CD14-positive monocyte (primary cell): ENCODE data around the gene HOXA7. TPM values are rescaled to one million over a fixed set of nuclear protein-coding genes. Genes with fewer than 3 reads are reported as not detected.

Experiments used
- DNase-seq, 3 donors: peaks; one replicate each; pipeline ENCODE4 v3.0.0-alpha.2; 2011 to 2022
- H2AFZ ChIP-seq: 2 replicates; pipeline ENCODE4 v1.6.0; 2012; ENCODE audit warnings: mild to moderate bottlenecking, low read depth, low read length, inconsistent platforms; ENCODE audit not compliant: insufficient read depth, poor library complexity, severe bottlenecking
- H3K27ac ChIP-seq, 2 donors: 1 replicate in 1 of 2; 2 replicates in 1 of 2; pipeline ENCODE4 v1.5.1; 2012 to 2013; ENCODE audit warnings: low read length in 2 of 2, control low read depth in 1 of 2, inconsistent platforms in 1 of 2, low read depth in 1 of 2, mild to moderate bottlenecking in 1 of 2
- H3K27me3 ChIP-seq, 2 donors: one replicate each; pipeline versions ENCODE4 v1.6.0 to v1.6.1; 2011 to 2013; ENCODE audit warnings: low read length in 2 of 2; ENCODE audit not compliant: control insufficient read depth in 2 of 2, insufficient read depth in 2 of 2
- H3K36me3 ChIP-seq, 2 donors: replicated peaks in 1 of 2; 1 replicate in 1 of 2; 2 replicates in 1 of 2; pipeline versions ENCODE4 v1.5.1 to v1.6.1; 2012 to 2013; ENCODE audit warnings: low read length in 2 of 2, control low read depth in 1 of 2, inconsistent platforms in 1 of 2, mild to moderate bottlenecking in 1 of 2; ENCODE audit not compliant: insufficient read depth in 2 of 2, control insufficient read depth in 1 of 2
- H3K4me1 ChIP-seq, 2 donors: 1 replicate in 1 of 2; 2 replicates in 1 of 2; pipeline versions ENCODE4 v1.5.1 to v1.6.1; 2012 to 2013; ENCODE audit warnings: low read length in 2 of 2, control low read depth in 1 of 2, inconsistent platforms in 1 of 2, mild to moderate bottlenecking in 1 of 2, moderate library complexity in 1 of 2; ENCODE audit not compliant: insufficient read depth in 2 of 2, control insufficient read depth in 1 of 2
- H3K4me2 ChIP-seq: replicated peaks from 2 replicates; pipeline ENCODE3; 2012; ENCODE audit warnings: low read length, moderate library complexity, mild to moderate bottlenecking; ENCODE audit not compliant: poor library complexity, severe bottlenecking; ENCODE audit errors: extremely low read depth
- H3K4me3 ChIP-seq, 3 experiments: fragments of 200-600 bp in 1 of 3; sonication (generic) in 1 of 3; replicated peaks in 1 of 3; 1 replicate in 2 of 3; 2 replicates in 1 of 3; pipeline ENCODE4 v1.5.1; 2011 to 2013; ENCODE audit warnings: low read length in 3 of 3, mild to moderate bottlenecking in 3 of 3, control low read depth in 2 of 3, low read depth in 2 of 3, inconsistent platforms in 1 of 3, moderate library complexity in 1 of 3
- H3K79me2 ChIP-seq: 2 replicates; pipeline ENCODE4 v1.6.0; 2012; ENCODE audit warnings: mild to moderate bottlenecking, control low read depth, inconsistent platforms, low read length, moderate library complexity; ENCODE audit not compliant: insufficient read depth
- H3K9ac ChIP-seq: 2 replicates; pipeline ENCODE4 v1.6.0; 2017; ENCODE audit warnings: low read length, mild to moderate bottlenecking; ENCODE audit not compliant: insufficient read depth, poor library complexity, severe bottlenecking
- H3K9me3 ChIP-seq, 2 donors: replicated peaks in 1 of 2; 1 replicate in 1 of 2; 2 replicates in 1 of 2; pipeline versions ENCODE4 v1.5.1 to v1.6.1; 2012 to 2013; ENCODE audit warnings: low read length in 2 of 2, control low read depth in 1 of 2; ENCODE audit not compliant: control insufficient read depth in 1 of 2, insufficient read depth in 1 of 2
- H4K20me1 ChIP-seq: 2 replicates; pipeline ENCODE4 v1.6.0; 2012; ENCODE audit warnings: mild to moderate bottlenecking, low read length, control low read depth, moderate library complexity; ENCODE audit not compliant: insufficient read depth
- H3K27ac Mint-ChIP-seq, 7 donors: one replicate each; pipeline ENCODE4 v1.8.0; 2020; ENCODE audit warnings: mild to moderate bottlenecking in 7 of 7, mixed read lengths in 7 of 7, moderate library complexity in 6 of 7, inconsistent platforms in 2 of 7
- H3K27me3 Mint-ChIP-seq, 3 donors: one replicate each; pipeline ENCODE4 v1.8.0; 2021 to 2022; ENCODE audit warnings: low read depth in 3 of 3, mild to moderate bottlenecking in 3 of 3, mixed read lengths in 3 of 3, moderate library complexity in 3 of 3, inconsistent platforms in 1 of 3
- H3K36me3 Mint-ChIP-seq, 2 donors: one replicate each; pipeline ENCODE4 v1.8.0; 2020; ENCODE audit warnings: mixed read lengths in 2 of 2, inconsistent platforms in 1 of 2, mild to moderate bottlenecking in 1 of 2
- H3K4me1 Mint-ChIP-seq: one replicate; pipeline ENCODE4 v1.8.0; 2020; ENCODE audit warnings: mild to moderate bottlenecking, mixed read lengths
- H3K4me3 Mint-ChIP-seq, 2 donors: one replicate each; pipeline ENCODE4 v1.8.0; 2020; ENCODE audit warnings: mild to moderate bottlenecking in 2 of 2, mixed read lengths in 2 of 2, moderate library complexity in 1 of 2
- H3K9me3 Mint-ChIP-seq, 7 donors: one replicate each; pipeline ENCODE4 v1.8.0; 2020 to 2022; ENCODE audit warnings: mixed read lengths in 7 of 7, mild to moderate bottlenecking in 6 of 7, moderate library complexity in 6 of 7, inconsistent platforms in 2 of 7
- CTCF ChIP-seq: fragments of 200-600 bp; IDR thresholded peaks from one replicate; pipeline ENCODE4 v1.8.0; 2022; ENCODE audit warnings: antibody characterized with exemption, mild to moderate bottlenecking
- whole genome bisulfite sequencing: methylation state at CpG from one replicate; pipeline ENCODE4 v1.1.5; 2013; ENCODE audit warnings: missing lambda C conversion rate; ENCODE audit not compliant: insufficient coverage; 5-methylcytosine and 5-hydroxymethylcytosine counted together
- intact Hi-C, 2 donors: fragments of 100-400 bp; cut with micrococcal nuclease; formaldehyde crosslinking; loops; one replicate each; pipeline versions ENCODE4 v1.15.0 to v1.15.1; 2023
- polyA plus RNA-seq, 3 donors: library from polyadenylated mRNA; depleted of rRNA in 1 of 3; unstranded in 2 of 3; stranded (reverse) in 1 of 3; fragments of 300-500 nt in 2 of 3; fragments of >200 nt in 1 of 3; fragmentation: Illumina TruSeq in 2 of 3; gene quantifications; 1 replicate in 2 of 3; 2 replicates in 1 of 3; pipeline ENCODE4 v1.2.3, GENCODE V29; 2012 to 2021

Gene HOXA7
- polyA plus RNA-seq, 3 donors = not detected

GRCh38 chr7:27125986-27126394 lies 30.5 kb downstream of the HOXA7 start:
- no peak overlapping the region for H3K27ac ChIP-seq
- Mint-ChIP-seq H3K27me3 (peaks cover 3 to 10% (median 4%) of the 10 kb centered on the region in 3 donors), H3K36me3 (peaks cover 0 to 2% of the 10 kb centered on the region in 2 donors), H3K4me3 (no peak overlapping the region), H3K27ac (no peak overlapping the region), H3K4me1 (peaks cover 6% of the 10 kb centered on the region), H3K9me3 (peaks cover 0 to 4% (median 2%) of the 10 kb centered on the region in 7 donors)
- no peaks in the 10 kb centered on the region for H4K20me1 ChIP-seq
- H3K27me3 ChIP-seq = no peaks in the 10 kb centered on the region
- no peaks in the 10 kb centered on the region for H3K36me3 ChIP-seq
- WGBS = 88% methylated on average over 4 of the region's 5 CpGs
- DNase-seq = no peak
- no peaks in the 10 kb centered on the region for H3K79me2 ChIP-seq
- no peak overlapping the region for H3K4me3 ChIP-seq
- H3K9ac ChIP-seq = no peak overlapping the region
- H3K9me3 ChIP-seq = no peaks in the 10 kb centered on the region
- TF ChIP-seq CTCF = no peak
- no peak overlapping the region for H2AFZ ChIP-seq
- intact Hi-C loops = no loop called here
- H3K4me1 ChIP-seq = peaks cover 0 to 2% of the 10 kb centered on the region in 2 donors
- H3K4me2 ChIP-seq = no peak overlapping the region

DNA sequence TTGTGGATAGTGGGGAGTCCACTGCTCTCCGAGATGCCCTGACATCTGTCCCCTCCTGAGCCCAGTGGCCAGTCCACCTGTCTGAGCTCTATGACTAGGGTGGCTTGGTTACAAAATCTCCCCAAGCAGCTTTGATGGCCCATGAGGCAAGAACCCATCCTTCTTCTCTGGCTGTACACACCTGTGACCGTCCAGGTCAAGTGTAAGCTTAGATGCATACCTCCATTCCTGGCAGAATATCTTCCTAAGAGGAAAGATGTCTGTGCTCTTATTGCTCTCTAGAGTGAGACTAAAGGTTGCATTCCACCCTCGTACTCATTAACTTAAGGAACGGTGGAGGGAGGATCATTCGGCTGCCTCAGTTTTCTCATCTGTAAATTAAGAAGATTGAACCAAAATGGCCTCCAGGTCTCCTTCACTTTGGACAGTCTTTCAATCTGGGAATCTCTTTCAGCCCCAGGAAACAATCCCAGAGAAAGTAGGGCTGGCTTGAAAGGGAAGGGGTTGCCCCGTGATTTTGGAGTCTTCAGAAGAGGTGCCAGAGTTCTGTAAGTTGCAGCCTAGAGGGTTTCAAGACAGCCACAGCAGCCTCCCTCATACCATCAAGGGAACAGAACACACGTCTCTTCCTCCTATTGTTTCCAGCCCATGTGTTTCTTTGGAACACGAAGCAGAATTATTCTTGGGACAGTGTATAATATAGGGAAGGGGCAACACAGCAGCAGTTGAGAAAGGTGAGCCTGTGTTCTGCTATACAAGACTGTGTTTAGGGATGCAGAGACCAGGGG lies 31.4 kb downstream of the HOXA7 start:
- peaks cover 6% of the 10 kb centered on the region for H3K4me1 Mint-ChIP-seq
- no peak overlapping the region for H3K27ac ChIP-seq
- no peak overlapping the region for H3K27ac Mint-ChIP-seq
- H3K4me2 ChIP-seq = no peak overlapping the region
- H3K9me3 Mint-ChIP-seq = peaks cover 0 to 4% (median 0%) of the 10 kb centered on the region in 7 donors
- peaks cover 0 to 2% of the 10 kb centered on the region in 2 donors for H3K36me3 Mint-ChIP-seq
- no peaks in the 10 kb centered on the region for H4K20me1 ChIP-seq
- no peaks in the 10 kb centered on the region for H3K27me3 ChIP-seq
- no peaks in the 10 kb centered on the region for H3K9me3 ChIP-seq
- no peaks in the 10 kb centered on the region for H3K4me1 ChIP-seq
- H2AFZ ChIP-seq = no peak overlapping the region
- no peak overlapping the region for H3K9ac ChIP-seq
- intact Hi-C loops = no loop called here
- no peak overlapping the region for H3K4me3 Mint-ChIP-seq
- DNase-seq = no peak
- no peaks in the 10 kb centered on the region for H3K79me2 ChIP-seq
- WGBS = 96% methylated on average over 5 of the region's 8 CpGs
- H3K27me3 Mint-ChIP-seq = peaks cover 3 to 10% (median 4%) of the 10 kb centered on the region in 3 donors
- H3K36me3 ChIP-seq = no peaks in the 10 kb centered on the region
- TF ChIP-seq CTCF = no peak
- no peak overlapping the region for H3K4me3 ChIP-seq
